Effector CD4-positive, alpha-beta T cell (primary cell): ENCODE measurements around the gene ZMAT3.

Source experiments
- DNase-seq: peaks from one replicate; pipeline ENCODE4 v3.0.0-alpha.2; 2020

ZMAT3 gene

DNA sequence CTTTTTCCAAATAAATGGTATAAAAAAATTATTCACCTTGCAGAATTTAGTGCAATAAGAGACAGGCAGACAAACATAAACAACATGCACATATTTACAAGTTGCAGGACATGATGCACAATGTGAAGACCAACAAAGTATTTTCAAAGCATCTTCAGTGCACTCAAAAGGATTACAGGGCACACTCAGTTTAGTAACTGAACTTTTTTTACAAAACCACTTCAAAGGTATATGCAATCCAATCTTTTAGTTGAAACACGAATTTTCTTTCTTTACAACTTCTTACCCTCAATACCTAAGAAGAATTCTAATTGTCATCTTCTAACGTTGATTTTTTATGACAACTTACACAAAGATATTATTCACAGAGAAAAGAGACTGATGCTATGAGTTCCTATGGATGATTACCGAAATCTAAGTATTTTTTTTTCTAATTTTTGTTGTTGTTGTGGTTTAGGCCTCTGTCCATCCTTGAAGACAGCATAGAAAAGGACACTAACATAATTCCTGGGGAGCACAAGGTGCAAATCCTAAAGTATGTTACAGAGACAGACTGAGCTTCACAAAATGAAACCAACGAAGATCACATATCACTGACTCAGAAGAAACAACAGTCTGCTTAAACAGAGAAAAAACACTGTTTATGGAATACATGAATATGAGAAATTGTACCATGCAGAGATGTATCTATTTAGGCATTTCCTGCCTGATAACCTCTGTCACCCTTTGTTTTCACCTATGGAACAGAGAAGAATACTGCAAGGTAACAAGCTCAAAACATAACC is 50.3 kb downstream of the ZMAT3 start:
- DNase-seq = no peak

- DNase-seq = no peak
Observed at GRCh38 chr3:179020112-179020511, 51.5 kb downstream of the ZMAT3 start.

GRCh38 chr3:179018808-179019207 is 52.8 kb downstream of the ZMAT3 start:
- no peak for DNase-seq

- no peak for DNase-seq
Observed at GRCh38 chr3:179016979-179017670, 54.5 kb downstream of the ZMAT3 start.

DNA sequence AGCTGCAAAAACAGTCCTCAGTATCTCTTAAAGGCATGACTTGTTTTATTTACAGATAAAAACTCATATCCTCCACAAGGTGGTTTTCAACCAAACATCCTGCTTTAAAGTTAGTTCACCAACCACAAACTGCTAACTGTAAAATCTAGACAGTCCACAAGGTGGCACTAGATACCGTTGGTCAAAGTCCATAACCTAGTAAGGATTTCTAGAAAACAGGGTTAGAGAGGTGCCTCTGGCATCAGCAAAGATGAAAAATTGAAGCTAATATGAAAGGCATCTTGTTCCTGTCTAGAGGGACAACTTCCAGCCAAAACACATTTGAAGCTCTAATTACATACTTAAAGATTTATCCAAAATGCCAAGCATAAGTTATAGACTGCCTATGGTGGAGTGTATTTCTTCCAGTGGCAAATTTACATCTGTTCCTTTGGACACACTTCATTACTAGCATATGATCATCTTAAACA is 56.0 kb downstream of the ZMAT3 start:
- peak; percentile 54 for DNase-seq

DNA sequence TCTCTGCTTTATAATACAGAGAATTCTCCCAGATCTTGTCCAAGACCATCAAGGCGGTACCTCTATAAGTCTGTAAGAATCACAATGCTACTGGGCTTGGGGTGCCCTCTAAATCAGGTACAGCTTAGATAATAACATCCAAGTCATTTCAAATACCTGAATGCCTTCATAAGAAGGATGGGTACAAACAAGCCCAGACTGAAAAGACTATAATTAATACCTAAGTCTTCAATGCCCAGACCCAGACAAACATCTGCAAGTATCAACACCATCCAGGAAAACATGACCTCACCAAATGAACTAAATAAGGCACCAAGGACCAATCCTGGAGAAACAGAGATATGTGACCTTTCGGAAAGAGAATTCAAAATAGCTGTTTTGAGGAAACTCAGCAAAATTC is 65.9 kb downstream of the ZMAT3 start:
- DNase-seq = no peak

DNA sequence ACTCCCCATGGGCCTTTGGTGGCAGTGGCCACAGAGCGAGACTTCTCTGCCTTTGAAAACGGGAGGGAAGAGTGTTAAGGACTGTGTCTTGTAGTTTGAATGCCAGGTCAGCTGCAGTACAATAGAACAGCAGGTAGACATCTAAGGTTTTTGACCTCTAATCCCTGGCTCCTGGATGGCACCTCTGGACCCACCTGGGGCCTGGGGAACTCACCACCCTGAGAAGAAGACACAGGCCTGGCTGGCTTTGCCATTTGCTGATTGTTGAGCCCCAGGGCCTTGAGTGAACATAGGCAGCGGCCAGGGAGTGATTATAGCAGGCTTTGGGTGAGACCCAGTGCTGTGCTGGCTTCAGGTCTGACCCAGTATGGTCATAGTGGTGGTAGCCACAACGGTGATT is 66.4 kb downstream of the ZMAT3 start:
- DNase-seq = no peak

- no peak for DNase-seq
Observed at GRCh38 chr3:179000659-179001058, 71.0 kb downstream of the ZMAT3 start.

- no peak for DNase-seq
Observed at GRCh38 chr3:179000144-179000543, 71.5 kb downstream of the ZMAT3 start.

DNA sequence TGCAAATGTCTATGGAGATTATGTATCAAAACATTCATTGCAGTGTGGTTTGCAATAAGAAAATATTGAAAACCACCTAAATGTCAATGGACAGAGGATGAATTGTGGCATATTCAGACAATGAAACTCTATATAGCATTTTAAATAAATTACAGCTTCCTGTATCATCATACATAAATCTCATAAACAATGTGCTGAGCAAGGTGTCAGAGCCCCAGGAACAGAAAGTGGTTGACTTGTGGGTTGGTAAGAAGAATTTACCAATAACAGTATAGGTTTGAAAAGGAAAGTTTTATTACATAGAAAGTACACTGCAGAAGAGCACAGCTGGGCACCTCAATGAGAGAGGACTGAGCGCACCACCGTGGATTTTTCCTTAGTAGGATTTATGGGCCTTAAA is 75.2 kb downstream of the ZMAT3 start:
- no peak for DNase-seq

DNA sequence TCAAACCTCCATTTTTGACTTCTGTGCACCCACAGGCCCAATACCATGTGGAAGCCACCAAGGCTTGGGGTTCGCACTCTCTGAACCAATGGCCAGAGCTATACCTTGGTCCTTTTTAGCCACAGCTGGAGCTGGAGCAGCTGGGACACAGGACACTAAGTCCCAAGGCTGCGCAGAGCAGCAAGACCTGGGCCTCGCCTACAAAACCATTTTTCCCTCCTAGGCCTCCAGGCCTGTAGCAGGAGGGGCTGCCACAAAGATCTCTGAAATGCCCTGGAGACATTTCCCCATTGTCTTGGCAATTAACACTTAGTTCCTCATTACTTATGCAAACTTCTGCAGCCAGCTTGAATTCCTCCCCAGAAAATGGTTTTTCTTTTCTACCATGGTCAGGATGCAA is 81.3 kb downstream of the ZMAT3 start:
- DNase-seq = no peak

GRCh38 chr3:178989821-178990220 is 81.8 kb downstream of the ZMAT3 start:
- DNase-seq = no peak

DNA sequence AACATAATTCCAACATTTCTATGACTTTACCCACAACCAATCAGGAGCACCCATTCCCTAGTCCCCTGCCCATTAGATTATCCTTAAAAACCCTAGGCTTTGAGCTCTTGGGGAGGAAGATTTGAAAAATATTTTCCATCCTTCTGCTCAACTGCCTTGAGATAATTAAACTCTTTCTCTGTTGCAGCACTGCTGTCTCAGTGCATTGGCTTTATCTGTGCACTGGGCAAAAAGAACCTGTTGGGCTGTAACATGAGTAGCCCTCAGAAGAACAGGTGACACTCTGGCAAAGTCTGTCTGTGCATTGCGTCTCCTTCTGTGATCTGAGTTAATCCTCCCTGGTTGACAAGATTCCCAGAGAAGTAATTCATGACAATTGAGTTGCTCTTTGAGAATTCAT is 83.9 kb downstream of the ZMAT3 start:
- DNase-seq = no peak

DNA sequence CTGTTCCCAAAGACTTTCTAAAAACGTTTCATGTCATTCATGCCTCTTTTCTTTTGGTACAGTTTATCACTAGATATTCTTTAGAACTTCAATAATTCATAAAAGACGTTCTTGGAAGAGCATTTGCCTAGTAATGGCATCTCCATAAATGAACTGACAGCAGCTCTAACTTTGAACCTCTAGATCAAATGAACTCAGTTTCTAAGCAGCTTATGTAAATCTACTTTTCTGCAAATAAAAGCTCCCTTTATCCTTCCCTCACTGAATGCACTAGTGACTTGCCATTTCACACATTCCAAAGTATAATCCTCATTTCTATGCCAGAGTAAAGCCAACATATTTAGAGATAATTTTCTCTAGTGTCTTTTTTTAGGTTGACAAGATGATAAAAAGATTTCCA is 85.2 kb downstream of the ZMAT3 start:
- DNase-seq = no peak

GRCh38 chr3:178982137-178982536 is 89.5 kb downstream of the ZMAT3 start:
- no peak for DNase-seq

GRCh38 chr3:178975320-178975719 is 96.3 kb downstream of the ZMAT3 start:
- no peak for DNase-seq

DNA sequence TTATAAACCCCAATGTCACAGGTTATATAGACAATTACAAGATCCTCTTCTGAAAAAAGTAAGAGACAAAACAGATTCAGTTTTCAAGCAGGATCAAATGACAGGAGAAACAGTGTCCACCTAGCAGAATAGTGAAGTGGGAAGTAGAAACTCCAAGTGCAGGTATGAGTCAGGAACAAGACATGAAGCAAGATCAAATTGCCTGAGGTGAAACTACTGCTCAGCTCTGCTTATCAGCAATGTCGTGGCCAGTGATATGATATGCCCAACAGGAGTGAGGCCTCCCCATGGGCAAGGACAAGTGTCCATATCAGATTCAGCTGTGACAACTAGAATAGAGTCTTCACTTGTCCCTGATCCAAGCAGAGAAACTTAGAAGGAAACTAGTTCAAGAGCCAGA is 100.0 kb downstream of the ZMAT3 start:
- DNase-seq = no peak

DNA sequence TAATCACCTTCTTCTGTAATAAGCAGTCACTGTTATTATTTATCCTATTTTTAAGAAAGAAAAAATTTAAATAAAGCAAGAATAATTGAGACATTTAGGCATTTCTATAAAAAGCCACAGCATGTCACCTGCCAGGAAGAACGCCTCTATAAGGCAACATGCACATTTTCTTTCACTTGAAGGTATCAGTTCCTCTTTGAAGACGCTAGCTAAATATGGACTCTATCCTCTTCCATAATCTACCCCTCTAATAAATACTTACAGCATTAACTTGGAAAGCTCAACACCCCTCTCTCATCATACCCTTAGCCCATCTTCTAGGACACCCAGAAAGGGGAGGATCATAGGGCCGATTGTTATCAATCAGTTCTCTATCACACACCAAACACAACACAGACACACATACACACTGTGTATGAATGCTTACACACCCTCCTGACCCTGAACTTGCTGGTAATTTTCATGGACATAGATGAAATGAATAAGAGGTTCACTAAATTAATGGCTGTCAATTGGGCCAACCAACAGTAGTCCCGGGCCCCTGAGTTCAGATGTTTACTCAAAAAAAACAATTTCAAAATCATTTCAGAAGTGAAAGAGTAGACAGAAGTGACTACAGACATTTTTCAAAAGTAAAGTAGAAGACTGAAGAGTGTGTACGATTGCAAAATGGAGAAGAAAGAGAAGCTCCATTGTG is 102.5 kb downstream of the ZMAT3 start:
- no peak for DNase-seq
